ENCODE measurements around the gene ZNF444. TPM values are rescaled to one million over a fixed set of nuclear protein-coding genes. Genes with fewer than 3 reads are reported as not detected.

The ZNF444 gene
- total and polyA plus RNA-seq, 2 donors (not counting 1 experiment from before 2014, with no cell fraction given), result 6.4 to 17.5 TPM

DNA sequence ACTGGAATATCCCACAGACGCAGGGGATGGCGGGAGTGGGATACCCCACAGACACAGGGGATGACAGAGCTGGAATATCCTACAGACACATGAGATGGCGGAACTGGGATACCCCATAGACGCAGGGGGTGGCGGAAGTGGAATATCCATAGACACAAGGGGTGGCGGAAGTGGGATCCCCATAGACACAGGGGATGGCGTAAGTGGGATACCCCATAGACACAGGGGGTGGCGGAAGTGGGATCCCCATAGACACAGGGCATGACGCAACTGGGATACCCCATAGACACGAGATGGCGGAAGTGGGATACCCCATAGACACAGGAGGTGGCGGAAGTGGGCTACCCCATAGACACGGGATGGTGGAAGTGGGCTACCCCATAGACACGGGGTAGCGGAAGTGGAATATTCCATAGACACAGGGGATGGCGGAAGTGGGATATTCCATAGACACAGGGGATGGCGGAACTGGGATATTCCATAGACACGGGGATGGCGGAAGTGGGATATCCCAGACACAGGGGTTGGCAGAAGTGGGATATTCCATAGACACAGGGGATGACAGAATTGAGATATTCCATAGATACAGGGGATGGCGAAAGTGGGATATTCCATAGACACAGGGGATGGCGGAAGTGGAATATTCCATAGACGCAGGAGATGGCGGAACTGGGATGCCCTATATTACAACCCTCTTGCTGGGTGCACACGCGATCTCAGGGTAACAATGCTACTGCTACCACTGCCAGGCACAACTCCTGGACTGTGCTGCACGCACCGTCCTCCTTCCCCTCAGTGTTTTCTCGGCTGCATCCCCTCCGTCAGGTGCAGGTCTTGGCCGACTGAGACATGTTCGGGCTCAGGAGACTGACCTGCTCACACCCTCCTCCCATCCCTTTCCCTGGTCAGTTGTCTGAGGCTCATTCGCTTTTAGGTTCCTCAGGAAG, 48.1 kb upstream of the ZNF444 start:
- H3K36me3 ChIP-seq (ENCODE audit: control insufficient read depth, insufficient read depth, low read length), result peaks cover 4% of the 10 kb centered on the region
- peaks cover 33% of the 10 kb centered on the region for H3K79me2 ChIP-seq (ENCODE audit: control insufficient read depth, insufficient read depth, low read length)
- no peak overlapping the region for H3K9ac ChIP-seq (ENCODE audit: insufficient read depth, low read length)
- no peak for DNase-seq (ENCODE audit: low read depth in 2 of 2)
- H3K27me3 ChIP-seq (ENCODE audit: control insufficient read depth, insufficient read depth, low read length), result no peaks in the 10 kb centered on the region
- TF ChIP-seq, protein P1, sequence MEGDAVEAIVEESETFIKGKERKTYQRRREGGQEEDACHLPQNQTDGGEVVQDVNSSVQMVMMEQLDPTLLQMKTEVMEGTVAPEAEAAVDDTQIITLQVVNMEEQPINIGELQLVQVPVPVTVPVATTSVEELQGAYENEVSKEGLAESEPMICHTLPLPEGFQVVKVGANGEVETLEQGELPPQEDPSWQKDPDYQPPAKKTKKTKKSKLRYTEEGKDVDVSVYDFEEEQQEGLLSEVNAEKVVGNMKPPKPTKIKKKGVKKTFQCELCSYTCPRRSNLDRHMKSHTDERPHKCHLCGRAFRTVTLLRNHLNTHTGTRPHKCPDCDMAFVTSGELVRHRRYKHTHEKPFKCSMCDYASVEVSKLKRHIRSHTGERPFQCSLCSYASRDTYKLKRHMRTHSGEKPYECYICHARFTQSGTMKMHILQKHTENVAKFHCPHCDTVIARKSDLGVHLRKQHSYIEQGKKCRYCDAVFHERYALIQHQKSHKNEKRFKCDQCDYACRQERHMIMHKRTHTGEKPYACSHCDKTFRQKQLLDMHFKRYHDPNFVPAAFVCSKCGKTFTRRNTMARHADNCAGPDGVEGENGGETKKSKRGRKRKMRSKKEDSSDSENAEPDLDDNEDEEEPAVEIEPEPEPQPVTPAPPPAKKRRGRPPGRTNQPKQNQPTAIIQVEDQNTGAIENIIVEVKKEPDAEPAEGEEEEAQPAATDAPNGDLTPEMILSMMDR (conservative IDR thresholded peaks at IDR 0.05 in 1 of 2, IDR thresholded peaks at IDR 0.05 in 1 of 2; ENCODE audit: low read depth in 1 of 2, low read length in 2 of 2), result no peak
- TF ChIP-seq EZH2 (IDR thresholded peaks at IDR 0.05; ENCODE audit: low read length, missing control alignments), result no peak
- no peak overlapping the region for H3K4me2 ChIP-seq (ENCODE audit: extremely low read depth, insufficient read depth, low read length)
- H3K9me3 ChIP-seq (ENCODE audit: control insufficient read depth, insufficient read depth, low read depth, low read length), result no peaks in the 10 kb centered on the region
- H3K27ac ChIP-seq (ENCODE audit: insufficient read depth, low read length), result no peak overlapping the region
- H2AFZ ChIP-seq (ENCODE audit: low read length), result no peak overlapping the region
- no peaks in the 10 kb centered on the region for H3K4me1 ChIP-seq (ENCODE audit: control insufficient read depth, extremely low read depth, insufficient read depth, low read length)
- H4K20me1 ChIP-seq (ENCODE audit: control insufficient read depth, extremely low read depth, insufficient read depth, low read length), result no peaks in the 10 kb centered on the region
- H3K4me3 ChIP-seq (replicated peaks in 1 of 4; ENCODE audit: control extremely low read depth in 1 of 4, insufficient read depth in 1 of 4, low read depth in 3 of 4, low read length in 4 of 4), result no peak overlapping the region

DNA sequence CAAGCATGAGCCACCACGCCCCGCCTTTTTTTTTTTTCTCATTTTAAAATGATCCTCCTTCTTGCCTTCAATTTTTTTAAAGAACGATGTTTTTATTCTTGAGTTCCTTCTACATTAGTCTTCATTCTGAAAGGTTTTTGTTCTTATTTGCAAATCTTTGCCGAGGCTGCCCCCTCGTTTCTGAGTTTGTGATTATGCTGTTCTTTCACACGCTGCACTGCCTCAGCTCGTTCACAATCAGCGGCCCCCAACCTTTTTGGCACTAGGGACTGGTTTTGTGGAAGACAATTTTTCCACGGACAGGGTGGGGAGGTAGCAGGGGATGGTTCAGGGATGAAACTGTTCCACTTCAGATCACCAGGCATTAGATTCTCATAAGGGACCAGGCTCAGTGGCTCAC, 46.6 kb upstream of the ZNF444 start:
- no peaks in the 10 kb centered on the region for H3K27me3 ChIP-seq (ENCODE audit: control insufficient read depth, insufficient read depth, low read length)
- DNase-seq (ENCODE audit: low read depth in 2 of 2), result no peak
- H3K4me1 ChIP-seq (ENCODE audit: control insufficient read depth, extremely low read depth, insufficient read depth, low read length), result no peaks in the 10 kb centered on the region
- no peak overlapping the region for H3K27ac ChIP-seq (ENCODE audit: insufficient read depth, low read length)
- no peak overlapping the region for H3K4me3 ChIP-seq (replicated peaks in 1 of 4; ENCODE audit: control extremely low read depth in 1 of 4, insufficient read depth in 1 of 4, low read depth in 3 of 4, low read length in 4 of 4)
- TF ChIP-seq EZH2 (IDR thresholded peaks at IDR 0.05; ENCODE audit: low read length, missing control alignments), result no peak
- TF ChIP-seq, protein P1 (conservative IDR thresholded peaks at IDR 0.05 in 1 of 2, IDR thresholded peaks at IDR 0.05 in 1 of 2; ENCODE audit: low read depth in 1 of 2, low read length in 2 of 2), result no peak
- no peak overlapping the region for H2AFZ ChIP-seq (ENCODE audit: low read length)
- H4K20me1 ChIP-seq (ENCODE audit: control insufficient read depth, extremely low read depth, insufficient read depth, low read length), result no peaks in the 10 kb centered on the region
- H3K36me3 ChIP-seq (ENCODE audit: control insufficient read depth, insufficient read depth, low read length), result peaks cover 3% of the 10 kb centered on the region
- H3K79me2 ChIP-seq (ENCODE audit: control insufficient read depth, insufficient read depth, low read length), result peaks cover 37% of the 10 kb centered on the region
- H3K9me3 ChIP-seq (ENCODE audit: control insufficient read depth, insufficient read depth, low read depth, low read length), result no peaks in the 10 kb centered on the region
- H3K4me2 ChIP-seq (ENCODE audit: extremely low read depth, insufficient read depth, low read length), result no peak overlapping the region
- H3K9ac ChIP-seq (ENCODE audit: insufficient read depth, low read length), result no peak overlapping the region

GRCh38 chr19:56096665-56097064, 44.4 kb upstream of the ZNF444 start:
- H3K9me3 ChIP-seq (ENCODE audit: control insufficient read depth, insufficient read depth, low read depth, low read length), result no peaks in the 10 kb centered on the region
- no peaks in the 10 kb centered on the region for H3K4me1 ChIP-seq (ENCODE audit: control insufficient read depth, extremely low read depth, insufficient read depth, low read length)
- peaks cover 7% of the 10 kb centered on the region for H3K36me3 ChIP-seq (ENCODE audit: control insufficient read depth, insufficient read depth, low read length)
- H3K4me3 ChIP-seq (replicated peaks in 1 of 4; ENCODE audit: control extremely low read depth in 1 of 4, insufficient read depth in 1 of 4, low read depth in 3 of 4, low read length in 4 of 4), result no peak overlapping the region
- TF ChIP-seq, protein P1 (conservative IDR thresholded peaks at IDR 0.05 in 1 of 2, IDR thresholded peaks at IDR 0.05 in 1 of 2; ENCODE audit: low read depth in 1 of 2, low read length in 2 of 2), result no peak
- TF ChIP-seq EZH2 (IDR thresholded peaks at IDR 0.05; ENCODE audit: low read length, missing control alignments), result no peak
- no peak overlapping the region for H3K4me2 ChIP-seq (ENCODE audit: extremely low read depth, insufficient read depth, low read length)
- no peak overlapping the region for H3K9ac ChIP-seq (ENCODE audit: insufficient read depth, low read length)
- no peak overlapping the region for H2AFZ ChIP-seq (ENCODE audit: low read length)
- DNase-seq (ENCODE audit: low read depth in 2 of 2), result no peak
- no peaks in the 10 kb centered on the region for H4K20me1 ChIP-seq (ENCODE audit: control insufficient read depth, extremely low read depth, insufficient read depth, low read length)
- peaks cover 25% of the 10 kb centered on the region for H3K79me2 ChIP-seq (ENCODE audit: control insufficient read depth, insufficient read depth, low read length)
- no peaks in the 10 kb centered on the region for H3K27me3 ChIP-seq (ENCODE audit: control insufficient read depth, insufficient read depth, low read length)
- H3K27ac ChIP-seq (ENCODE audit: insufficient read depth, low read length), result no peak overlapping the region
